ENCODE results near the gene TPTE. TPM values are rescaled to one million over a fixed set of nuclear protein-coding genes. Genes with fewer than 3 reads are reported as not detected.
"Not testable (repeated sequence)": the region's sequence is repeated elsewhere in the genome, so short reads cannot be mapped to it uniquely, and the experiment has no call there.

TPTE gene
- total RNA-seq, 1 donor from 2014 or later, result not detected

DNA sequence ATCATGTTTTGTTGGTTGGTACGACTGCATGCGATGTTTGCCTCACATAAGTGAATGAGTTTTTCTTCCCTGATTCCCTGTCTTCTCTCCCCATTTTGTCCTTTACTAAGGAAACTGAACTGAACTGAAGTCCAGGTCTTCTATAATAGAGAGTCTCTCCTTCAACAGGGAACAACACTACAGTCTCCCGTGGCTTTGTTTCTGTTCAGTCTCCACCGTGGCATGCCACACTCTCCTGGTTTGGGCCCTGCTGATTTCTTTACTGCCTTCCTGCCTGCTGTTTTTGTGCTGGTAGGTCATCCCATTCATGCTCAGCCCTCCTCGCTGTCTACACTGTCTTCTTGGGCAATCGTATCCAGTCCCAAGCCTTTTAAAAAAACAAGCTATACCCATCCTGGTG is 92.9 kb downstream of the TPTE start:
- not testable (repeated sequence) for H3K27me3 Mint-ChIP-seq (ENCODE audit: insufficient read depth, low read depth); H3K4me2 ChIP-seq; H2AFZ ChIP-seq (replicated peaks); DNase-seq (ENCODE audit: low spot score); H3K79me2 ChIP-seq (ENCODE audit: low read depth); H3K4me3 Mint-ChIP-seq; H3K4me1 ChIP-seq; H4K20me1 ChIP-seq (ENCODE audit: low read depth); H3K4me3 ChIP-seq; H3K27ac Mint-ChIP-seq; H3F3A ChIP-seq (ENCODE audit: low read depth); H3K27me3 ChIP-seq; H3K4me1 Mint-ChIP-seq; H3K36me3 Mint-ChIP-seq; H3K27ac ChIP-seq; H3K9ac ChIP-seq; H3K36me3 ChIP-seq
- peaks cover 11% of the 10 kb centered on the region for H3K9me3 Mint-ChIP-seq
- H3K9me3 ChIP-seq (ENCODE audit: low read depth), result peaks cover 62% of the 10 kb centered on the region

DNA sequence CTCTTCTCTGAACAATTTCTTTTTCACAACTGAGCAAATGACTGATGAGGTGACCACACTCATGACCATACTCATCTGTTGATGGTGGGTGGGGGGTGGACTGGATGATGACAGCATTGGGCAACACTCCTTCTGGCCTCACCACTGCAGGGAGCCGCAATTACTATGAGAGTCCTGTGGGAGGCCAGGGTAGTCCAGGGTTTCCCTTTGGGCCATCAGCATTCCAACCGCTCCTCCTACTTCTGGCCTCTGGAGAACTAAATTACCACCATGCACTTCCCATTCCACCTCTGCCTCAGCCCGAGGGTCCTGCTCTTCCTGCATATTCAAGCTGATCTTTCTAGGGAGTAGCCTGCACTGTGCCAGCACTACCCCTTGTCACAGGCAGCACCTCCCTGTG is 94.7 kb downstream of the TPTE start:
- peaks cover 11% of the 10 kb centered on the region for H3K9me3 Mint-ChIP-seq
- H3K4me3 ChIP-seq; H3K4me2 ChIP-seq; H2AFZ ChIP-seq (replicated peaks); H3F3A ChIP-seq (ENCODE audit: low read depth); H3K4me3 Mint-ChIP-seq; H4K20me1 ChIP-seq (ENCODE audit: low read depth); H3K4me1 Mint-ChIP-seq; H3K27ac Mint-ChIP-seq; H3K27me3 Mint-ChIP-seq (ENCODE audit: insufficient read depth, low read depth); H3K27me3 ChIP-seq; H3K4me1 ChIP-seq; H3K36me3 ChIP-seq; H3K36me3 Mint-ChIP-seq; H3K79me2 ChIP-seq (ENCODE audit: low read depth); DNase-seq (ENCODE audit: low spot score); H3K9ac ChIP-seq; H3K27ac ChIP-seq: not testable (repeated sequence)
- peaks cover 63% of the 10 kb centered on the region for H3K9me3 ChIP-seq (ENCODE audit: low read depth)

DNA sequence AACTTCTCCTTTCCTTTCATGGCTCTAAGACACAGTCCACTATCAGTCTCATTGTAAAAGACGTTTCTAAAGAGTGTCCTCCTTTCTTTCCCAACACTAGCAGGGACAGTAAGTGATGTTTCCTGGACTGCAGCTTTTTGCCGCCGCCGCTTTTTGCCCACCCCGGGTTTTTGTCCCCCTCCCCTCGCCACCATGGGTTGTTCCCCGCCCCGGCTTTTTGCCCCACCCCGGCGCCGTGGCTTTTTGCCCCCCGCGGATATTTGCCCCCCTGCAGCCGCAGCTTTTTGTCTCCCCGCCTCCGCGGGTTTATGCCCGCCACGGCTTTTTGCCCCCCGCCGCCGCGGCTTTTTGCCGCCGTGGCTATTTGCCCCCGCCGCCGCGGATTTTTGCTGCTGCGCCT is 95.2 kb downstream of the TPTE start:
- peaks cover 67% of the 10 kb centered on the region for H3K9me3 ChIP-seq (ENCODE audit: low read depth)
- H3K4me3 Mint-ChIP-seq, result no peak overlapping the region

DNA sequence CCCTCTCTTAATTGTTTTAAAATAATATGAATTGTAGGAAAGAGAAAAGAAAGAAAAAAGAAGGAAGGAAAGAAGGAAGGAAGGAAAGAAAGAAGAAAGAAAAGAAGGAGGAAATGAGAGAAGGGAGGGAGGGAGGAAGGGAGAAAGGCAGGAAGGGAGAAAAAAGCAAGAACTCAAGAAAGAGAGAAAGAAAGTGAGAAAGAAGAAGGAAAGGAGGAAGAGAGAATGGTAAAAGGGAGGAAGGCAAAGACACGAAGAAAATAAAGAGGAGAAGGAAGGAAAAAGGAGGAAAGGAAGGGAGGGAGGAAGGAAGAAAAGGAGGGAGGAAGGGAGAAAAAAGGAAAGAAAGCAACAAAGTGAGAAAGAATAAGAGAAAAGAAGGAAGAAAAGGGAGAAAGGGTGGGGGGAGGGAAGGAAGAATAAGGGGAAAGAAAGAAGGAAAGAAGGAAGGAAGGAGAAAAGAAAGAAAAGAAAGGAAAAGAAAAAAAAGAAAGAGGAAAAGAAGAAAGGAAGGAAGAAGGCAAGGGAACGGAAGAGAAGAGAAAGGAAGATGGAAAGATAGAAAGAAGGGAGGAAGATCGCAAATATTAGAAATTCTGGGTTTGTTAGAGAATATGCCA is 95.9 kb downstream of the TPTE start:
- not testable (repeated sequence) for H3K79me2 ChIP-seq (ENCODE audit: low read depth); H3K4me1 ChIP-seq; H3K27ac Mint-ChIP-seq; H3K4me1 Mint-ChIP-seq; H3K36me3 ChIP-seq; DNase-seq (ENCODE audit: low spot score); H3K4me2 ChIP-seq; H3K27ac ChIP-seq; H3K36me3 Mint-ChIP-seq; H3F3A ChIP-seq (ENCODE audit: low read depth); H3K27me3 ChIP-seq; H3K4me3 Mint-ChIP-seq; H3K27me3 Mint-ChIP-seq (ENCODE audit: insufficient read depth, low read depth); H3K9ac ChIP-seq; H4K20me1 ChIP-seq (ENCODE audit: low read depth); H3K4me3 ChIP-seq; H2AFZ ChIP-seq (replicated peaks)
- H3K9me3 Mint-ChIP-seq, result peaks cover 11% of the 10 kb centered on the region
- peaks cover 67% of the 10 kb centered on the region for H3K9me3 ChIP-seq (ENCODE audit: low read depth)

More for the DNA sequence above, 95.2 kb downstream of the TPTE start:
- no peak overlapping the region for H3K4me3 ChIP-seq
- DNase-seq (ENCODE audit: low spot score), result no peak
- no peaks in the 10 kb centered on the region for H3F3A ChIP-seq (ENCODE audit: low read depth)
- no peak for TF ChIP-seq EZH2phosphoT487 (IDR thresholded peaks at IDR 0.05)
- TF ChIP-seq, protein P1, sequence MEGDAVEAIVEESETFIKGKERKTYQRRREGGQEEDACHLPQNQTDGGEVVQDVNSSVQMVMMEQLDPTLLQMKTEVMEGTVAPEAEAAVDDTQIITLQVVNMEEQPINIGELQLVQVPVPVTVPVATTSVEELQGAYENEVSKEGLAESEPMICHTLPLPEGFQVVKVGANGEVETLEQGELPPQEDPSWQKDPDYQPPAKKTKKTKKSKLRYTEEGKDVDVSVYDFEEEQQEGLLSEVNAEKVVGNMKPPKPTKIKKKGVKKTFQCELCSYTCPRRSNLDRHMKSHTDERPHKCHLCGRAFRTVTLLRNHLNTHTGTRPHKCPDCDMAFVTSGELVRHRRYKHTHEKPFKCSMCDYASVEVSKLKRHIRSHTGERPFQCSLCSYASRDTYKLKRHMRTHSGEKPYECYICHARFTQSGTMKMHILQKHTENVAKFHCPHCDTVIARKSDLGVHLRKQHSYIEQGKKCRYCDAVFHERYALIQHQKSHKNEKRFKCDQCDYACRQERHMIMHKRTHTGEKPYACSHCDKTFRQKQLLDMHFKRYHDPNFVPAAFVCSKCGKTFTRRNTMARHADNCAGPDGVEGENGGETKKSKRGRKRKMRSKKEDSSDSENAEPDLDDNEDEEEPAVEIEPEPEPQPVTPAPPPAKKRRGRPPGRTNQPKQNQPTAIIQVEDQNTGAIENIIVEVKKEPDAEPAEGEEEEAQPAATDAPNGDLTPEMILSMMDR (IDR thresholded peaks at IDR 0.05), result no peak
- TF ChIP-seq EZH2 (IDR thresholded peaks at IDR 0.05), result no peak
- no peak overlapping the region for H2AFZ ChIP-seq (replicated peaks)
- H3K9me3 Mint-ChIP-seq, result peaks cover 11% of the 10 kb centered on the region
- no peak overlapping the region for H3K27ac Mint-ChIP-seq
- H3K4me1 Mint-ChIP-seq, result no peaks in the 10 kb centered on the region
- no peak overlapping the region for H3K4me2 ChIP-seq
- H3K4me1 ChIP-seq, result no peaks in the 10 kb centered on the region
- no peaks in the 10 kb centered on the region for H3K36me3 ChIP-seq
- no peaks in the 10 kb centered on the region for H3K79me2 ChIP-seq (ENCODE audit: low read depth)
- H3K27ac ChIP-seq, result no peak overlapping the region
- no peaks in the 10 kb centered on the region for H3K27me3 Mint-ChIP-seq (ENCODE audit: insufficient read depth, low read depth)
- no peaks in the 10 kb centered on the region for H3K36me3 Mint-ChIP-seq
- H3K9ac ChIP-seq, result no peak overlapping the region
- H4K20me1 ChIP-seq (ENCODE audit: low read depth), result no peaks in the 10 kb centered on the region
- no peaks in the 10 kb centered on the region for H3K27me3 ChIP-seq

DNA sequence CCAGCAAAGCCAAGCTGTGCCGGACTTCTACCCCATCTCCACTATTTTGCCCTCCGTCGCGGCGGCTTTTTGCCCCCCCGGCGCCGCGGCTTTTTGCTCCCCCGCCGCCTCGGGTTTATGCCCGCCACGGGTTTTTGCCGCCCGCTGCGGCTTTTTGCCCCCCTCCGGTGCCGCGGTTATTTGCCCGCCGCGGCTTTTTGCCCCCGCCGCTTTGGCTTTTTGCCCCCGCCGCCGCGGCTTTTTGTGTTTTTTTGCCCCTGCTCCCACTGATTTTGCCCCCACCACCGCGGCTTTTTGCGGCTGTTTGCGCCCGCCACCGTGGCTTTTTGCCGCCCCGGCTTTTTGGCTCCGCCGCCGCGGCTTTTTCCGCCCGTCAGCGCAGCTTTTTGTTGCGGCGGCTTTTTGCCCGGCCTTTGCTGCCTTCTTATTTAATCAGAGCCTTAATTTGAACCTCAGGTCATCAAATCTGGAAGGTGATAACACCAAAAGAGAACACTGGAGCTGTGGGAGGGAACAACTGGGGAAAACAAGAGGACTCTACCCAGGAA is 106.0 kb downstream of the TPTE start:
- Mint-ChIP-seq H3K27ac (no peak overlapping the region), H3K4me1 (no peaks in the 10 kb centered on the region), H3K27me3 (ENCODE audit: insufficient read depth, low read depth) (peaks cover 2% of the 10 kb centered on the region), H3K4me3 (no peak overlapping the region), H3K36me3 (no peaks in the 10 kb centered on the region), H3K9me3 (peaks cover 3% of the 10 kb centered on the region)
- Histone ChIP-seq H3K9ac (no peak overlapping the region), H2AFZ (replicated peaks) (no peak overlapping the region), H3K4me2 (no peak overlapping the region), H3K36me3 (no peaks in the 10 kb centered on the region), H3K27ac (no peak overlapping the region), H3K4me3 (no peak overlapping the region), H3K79me2 (ENCODE audit: low read depth) (no peaks in the 10 kb centered on the region), H3F3A (ENCODE audit: low read depth) (no peaks in the 10 kb centered on the region), H3K4me1 (no peaks in the 10 kb centered on the region), H3K9me3 (ENCODE audit: low read depth) (peaks cover 77% of the 10 kb centered on the region), H3K27me3 (no peaks in the 10 kb centered on the region), H4K20me1 (ENCODE audit: low read depth) (no peaks in the 10 kb centered on the region)
- no peak for TF ChIP-seq EZH2 (IDR thresholded peaks at IDR 0.05)
- TF ChIP-seq, protein P1 (IDR thresholded peaks at IDR 0.05), result no peak
- TF ChIP-seq EZH2phosphoT487 (IDR thresholded peaks at IDR 0.05), result no peak
- no peak for DNase-seq (ENCODE audit: low spot score)

DNA sequence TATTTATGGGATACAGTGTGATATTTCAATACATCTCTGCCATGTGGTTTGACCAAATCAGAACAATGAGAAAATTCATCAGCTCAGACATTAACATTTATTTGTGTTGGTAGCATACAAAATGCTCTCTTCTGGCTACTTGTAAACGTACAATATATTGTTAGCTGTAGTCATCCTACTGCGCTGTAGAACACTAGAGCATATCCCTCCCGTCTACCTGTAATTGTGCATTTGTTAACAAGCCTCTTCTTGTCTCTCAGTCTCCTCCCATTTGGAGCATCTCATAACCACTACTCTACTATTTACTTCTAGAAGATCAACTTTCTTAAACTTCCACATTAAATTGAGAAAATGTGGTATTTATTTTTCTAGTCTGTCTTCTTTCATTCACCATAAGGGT is 107.9 kb downstream of the TPTE start:
- not testable (repeated sequence) for H3F3A ChIP-seq (ENCODE audit: low read depth); H3K79me2 ChIP-seq (ENCODE audit: low read depth); H3K4me1 Mint-ChIP-seq; H3K36me3 ChIP-seq; H3K27me3 Mint-ChIP-seq (ENCODE audit: insufficient read depth, low read depth); H3K36me3 Mint-ChIP-seq; H3K9me3 Mint-ChIP-seq; H3K27ac Mint-ChIP-seq; H3K4me2 ChIP-seq; H3K4me3 ChIP-seq; H3K9ac ChIP-seq; H3K4me1 ChIP-seq; H3K27me3 ChIP-seq; DNase-seq (ENCODE audit: low spot score); H2AFZ ChIP-seq (replicated peaks); H3K4me3 Mint-ChIP-seq; H4K20me1 ChIP-seq (ENCODE audit: low read depth); H3K27ac ChIP-seq
- H3K9me3 ChIP-seq (ENCODE audit: low read depth), result peaks cover 69% of the 10 kb centered on the region
